Sigmoid colon (tissue), 3 donors: ENCODE results near the gene C14orf39.

Experiments
- POLR2A ChIP-seq, 2 donors: fragments of 450-650 bp; IDR thresholded peaks; one replicate each; pipeline ENCODE4 v1.6.1; 2016; ENCODE audit warnings: antibody characterized with exemption in 2 of 2, mild to moderate bottlenecking in 2 of 2, moderate library complexity in 2 of 2
- TF ChIP-seq, protein P1 (sequence below), 4 experiments: fragments of 450-650 bp in 3 of 4; fragments of 200-600 bp in 1 of 4; IDR thresholded peaks; one replicate each; pipeline ENCODE4 v1.5.1; 2016 to 2019; ENCODE audit warnings: antibody characterized with exemption in 4 of 4, mild to moderate bottlenecking in 3 of 4, moderate library complexity in 2 of 4

GRCh38 chr14:60510951-60511599 lies 25.2 kb upstream of the C14orf39 start:
- TF ChIP-seq, protein P1, sequence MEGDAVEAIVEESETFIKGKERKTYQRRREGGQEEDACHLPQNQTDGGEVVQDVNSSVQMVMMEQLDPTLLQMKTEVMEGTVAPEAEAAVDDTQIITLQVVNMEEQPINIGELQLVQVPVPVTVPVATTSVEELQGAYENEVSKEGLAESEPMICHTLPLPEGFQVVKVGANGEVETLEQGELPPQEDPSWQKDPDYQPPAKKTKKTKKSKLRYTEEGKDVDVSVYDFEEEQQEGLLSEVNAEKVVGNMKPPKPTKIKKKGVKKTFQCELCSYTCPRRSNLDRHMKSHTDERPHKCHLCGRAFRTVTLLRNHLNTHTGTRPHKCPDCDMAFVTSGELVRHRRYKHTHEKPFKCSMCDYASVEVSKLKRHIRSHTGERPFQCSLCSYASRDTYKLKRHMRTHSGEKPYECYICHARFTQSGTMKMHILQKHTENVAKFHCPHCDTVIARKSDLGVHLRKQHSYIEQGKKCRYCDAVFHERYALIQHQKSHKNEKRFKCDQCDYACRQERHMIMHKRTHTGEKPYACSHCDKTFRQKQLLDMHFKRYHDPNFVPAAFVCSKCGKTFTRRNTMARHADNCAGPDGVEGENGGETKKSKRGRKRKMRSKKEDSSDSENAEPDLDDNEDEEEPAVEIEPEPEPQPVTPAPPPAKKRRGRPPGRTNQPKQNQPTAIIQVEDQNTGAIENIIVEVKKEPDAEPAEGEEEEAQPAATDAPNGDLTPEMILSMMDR (IDR thresholded peaks at IDR 0.05), result no peak
- TF ChIP-seq POLR2A (IDR thresholded peaks at IDR 0.05), result no peak
